ENCODE results near the gene ACTN4.

GRCh38 chr19:38670921-38671398, 23.5 kb downstream of the ACTN4 start:
- no peak for TF ChIP-seq CTCF (conservative IDR thresholded peaks at IDR 0.05; ENCODE audit: low read depth, low read length)
- TF ChIP-seq RAD21 (IDR thresholded peaks at IDR 0.05; ENCODE audit: low read length): no peak
- TF ChIP-seq RCOR1 (IDR thresholded peaks at IDR 0.05; ENCODE audit: insufficient replicate concordance, low read length): no peak
- TF ChIP-seq FOS (IDR thresholded peaks at IDR 0.05; ENCODE audit: low read depth, low read length): no peak
- no peak for TF ChIP-seq MXI1 (IDR thresholded peaks at IDR 0.05; ENCODE audit: borderline replicate concordance, low read depth, low read length)
- TF ChIP-seq CHD1 (IDR thresholded peaks at IDR 0.05; ENCODE audit: low read depth, low read length): no peak

Measured in IMR-90 (cell line).